Colonic mucosa (tissue), 4 donors: ENCODE results near the gene KIAA0513. TPM values are rescaled to one million over a fixed set of nuclear protein-coding genes. Genes with fewer than 3 reads are reported as not detected.

ENCODE experiments used
- DNase-seq: peaks from one replicate; pipeline ENCODE4 v3.0.0-alpha.2; 2020
- H3K27ac ChIP-seq: fragments of 200-600 bp; one replicate; pipeline ENCODE4 v1.8.0; 2021
- H3K27me3 ChIP-seq: fragments of 200-600 bp; one replicate; pipeline ENCODE4 v1.8.0; 2021
- H3K36me3 ChIP-seq: fragments of 200-600 bp; one replicate; pipeline ENCODE4 v1.8.0; 2021
- H3K4me1 ChIP-seq: fragments of 200-600 bp; one replicate; pipeline ENCODE4 v1.8.0; 2021; ENCODE audit warnings: mild to moderate bottlenecking
- H3K4me3 ChIP-seq: fragments of 200-600 bp; one replicate; pipeline ENCODE4 v1.8.0; 2021
- H3K9ac ChIP-seq, 2 donors: one replicate each; pipeline ENCODE4 v1.7.0; 2013; ENCODE audit warnings: control low read depth in 2 of 2, low read depth in 2 of 2, low read length in 2 of 2
- H3K9me3 ChIP-seq: fragments of 200-600 bp; one replicate; pipeline ENCODE4 v1.8.0; 2021
- CTCF ChIP-seq: fragments of 200-600 bp; IDR thresholded peaks from one replicate; pipeline ENCODE4 v1.8.0; 2022; ENCODE audit warnings: antibody characterized with exemption, mild to moderate bottlenecking
- intact Hi-C: fragments of 100-400 bp; cut with DNase I; formaldehyde crosslinking; loops from one replicate; pipeline ENCODE4 v1.14.1; 2022
- total RNA-seq, 2 donors: library from RNA; stranded (reverse); fragmentation: NEBNext Ultra II Directional in 1 of 2; extraction: Animal tissue kit (Norgen Biotek cat#: 25700) in 1 of 2; gene quantifications; one replicate each; pipeline ENCODE4 v1.2.1, GENCODE V29; 2021
- donor health status: healthy.
- donor health status: DM: no; HTN: no; CAD: no.
- donor health status: DM: no; HTN: no; CAD: no.

The KIAA0513 gene
- total RNA-seq, 2 donors from 2014 or later = 17.7 to 22.8 TPM

- no peaks in the 10 kb centered on the region for H3K9me3 ChIP-seq
- H3K9ac ChIP-seq = peak overlapping the region in 1 of 2 donors; percentile 61
- no peak overlapping the region for H3K4me3 ChIP-seq
- H3K27me3 ChIP-seq = no peaks in the 10 kb centered on the region
- TF ChIP-seq CTCF = no peak
- H3K36me3 ChIP-seq = peaks cover 9% of the 10 kb centered on the region
- intact Hi-C loops = no loop called here
- peaks cover 31% of the 10 kb centered on the region for H3K4me1 ChIP-seq
- H3K27ac ChIP-seq = peak overlapping the region; percentile 84
- DNase-seq = no peak
Measured at GRCh38 chr16:84993926-84994325, 33.7 kb upstream of the KIAA0513 start.

GRCh38 chr16:84995663-84996062 lies 31.9 kb upstream of the KIAA0513 start:
- H3K4me3 ChIP-seq = no peak overlapping the region
- H3K9me3 ChIP-seq = no peaks in the 10 kb centered on the region
- no peaks in the 10 kb centered on the region for H3K27me3 ChIP-seq
- intact Hi-C loops = no loop called here
- peaks cover 40% of the 10 kb centered on the region for H3K4me1 ChIP-seq
- H3K36me3 ChIP-seq = no peaks in the 10 kb centered on the region
- peak overlapping the region; percentile 84 for H3K27ac ChIP-seq
- no peak for DNase-seq
- TF ChIP-seq CTCF = no peak
- H3K9ac ChIP-seq = peak overlapping the region in 1 of 2 donors; percentile 61

GRCh38 chr16:84996365-84996764 lies 31.2 kb upstream of the KIAA0513 start:
- Histone ChIP-seq H3K36me3 (no peaks in the 10 kb centered on the region), H3K4me1 (peaks cover 46% of the 10 kb centered on the region), H3K9ac (peak overlapping the region in 1 of 2 donors; percentile 48), H3K4me3 (no peak overlapping the region), H3K27ac (peak overlapping the region; percentile 84), H3K27me3 (no peaks in the 10 kb centered on the region), H3K9me3 (no peaks in the 10 kb centered on the region)
- no peak for DNase-seq
- TF ChIP-seq CTCF = no peak
- intact Hi-C loops = no loop called here

GRCh38 chr16:84999200-84999599 lies 28.4 kb upstream of the KIAA0513 start:
- no peaks in the 10 kb centered on the region for H3K27me3 ChIP-seq
- intact Hi-C loops = no loop called here
- DNase-seq = no peak
- H3K4me1 ChIP-seq = peaks cover 42% of the 10 kb centered on the region
- no peak overlapping the region for H3K9ac ChIP-seq
- no peaks in the 10 kb centered on the region for H3K36me3 ChIP-seq
- H3K4me3 ChIP-seq = no peak overlapping the region
- no peak overlapping the region for H3K27ac ChIP-seq
- no peak for TF ChIP-seq CTCF
- no peaks in the 10 kb centered on the region for H3K9me3 ChIP-seq

GRCh38 chr16:84999857-85000480 lies 27.6 kb upstream of the KIAA0513 start:
- peaks cover 40% of the 10 kb centered on the region for H3K4me1 ChIP-seq

More at GRCh38 chr16:84999857-85000480, 27.6 kb upstream of the KIAA0513 start:
- intact Hi-C loops = no loop called here
- Histone ChIP-seq H3K9ac (peak overlapping the region in 1 of 2 donors; percentile 54), H3K27ac (peak overlapping the region; percentile 54), H3K36me3 (no peaks in the 10 kb centered on the region), H3K4me3 (no peak overlapping the region), H3K9me3 (no peaks in the 10 kb centered on the region), H3K27me3 (no peaks in the 10 kb centered on the region)
- no peak for DNase-seq
- TF ChIP-seq CTCF = no peak
